HepG2 (cell line): ENCODE data around the gene ZMYND8. TPM values are rescaled to one million over a fixed set of nuclear protein-coding genes. Genes with fewer than 3 reads are reported as not detected.

Source experiments
- ATAC-seq: fragments of 200-7000 bp; cut with Tn5 transposase; 3 replicates; pipeline ENCODE4 v1.9.1; 2020; ENCODE audit warnings: mild to moderate bottlenecking, moderate library complexity
- BruUV-seq: library from RNA; stranded (reverse); fragments of 400-500 nt; replicated peaks from 2 replicates; lab custom pipeline; 2021; lab: Mats Ljungman, UMichigan
- CTCF ChIA-PET: fragments of 300-600 bp; formaldehyde crosslinking; extraction: SDS; loops from one replicate; lab custom pipeline; 2021; ENCODE audit warnings: low total read pairs, inconsistent platforms, low intra/inter-chr PET ratio; lab: Yijun Ruan, JAX
- POLR2A ChIA-PET: fragments of 350-600 bp; sonication (Branson Sonifier 250); formaldehyde crosslinking; loops from one replicate; lab custom pipeline; 2020; ENCODE audit warnings: antibody characterized with exemption, inconsistent platforms; lab: Yijun Ruan, JAX
- DNase-seq: peaks from one replicate; pipeline ENCODE4 v3.0.0-alpha.2; 2015; ENCODE audit warnings: low spot score
- FAIRE-seq: peaks from 3 replicates; lab custom pipeline; 2011; peaks lifted over from hg19 to GRCh38; lab: Jason Lieb, UNC
- H2AFZ ChIP-seq: one replicate; pipeline ENCODE4 v1.6.1; 2011; ENCODE audit warnings: low read length, inconsistent platforms
- H3K27ac ChIP-seq: fragments of 300-600 bp; 3 replicates; pipeline ENCODE4 v1.8.0; 2011; ENCODE audit warnings: mixed run types, mild to moderate bottlenecking, mixed read lengths, low read length, inconsistent platforms; ENCODE audit not compliant: insufficient read depth; ENCODE audit errors: extremely low read length
- H3K27me3 ChIP-seq, 2 experiments: fragments of 200-600 bp in 1 of 2; 2 replicates in 1 of 2; 3 replicates in 1 of 2; pipeline versions ENCODE4 v1.6.0 to v1.8.0; 2011; ENCODE audit warnings: low read length in 2 of 2, mild to moderate bottlenecking in 2 of 2, moderate library complexity in 2 of 2, inconsistent platforms in 1 of 2; ENCODE audit not compliant: insufficient read depth in 2 of 2, control insufficient read depth in 1 of 2
- H3K36me3 ChIP-seq, 2 experiments: fragments of 200-600 bp in 1 of 2; replicated peaks in 1 of 2; 2 replicates in 1 of 2; 3 replicates in 1 of 2; pipeline versions ENCODE4 v1.5.1 to v1.8.0; 2011; ENCODE audit warnings: low read length in 2 of 2, inconsistent platforms in 1 of 2; ENCODE audit not compliant: insufficient read depth in 2 of 2, control insufficient read depth in 1 of 2
- H3K4me1 ChIP-seq: 2 replicates; pipeline ENCODE4 v1.5.1; 2012; ENCODE audit warnings: low read length, inconsistent platforms; ENCODE audit not compliant: insufficient read depth
- H3K4me2 ChIP-seq: 2 replicates; pipeline ENCODE4 v1.6.0; 2011; ENCODE audit warnings: low read depth, low read length, inconsistent platforms
- H3K4me3 ChIP-seq, 3 experiments: fragments of 200-600 bp in 1 of 3; sonication (generic), shearing (Covaris generic) in 1 of 3; replicated peaks in 1 of 3; 2 replicates each; pipeline ENCODE4 v1.5.1; 2011 to 2016; ENCODE audit warnings: low read length in 3 of 3, inconsistent platforms in 2 of 3, low read depth in 2 of 3, mild to moderate bottlenecking in 2 of 3, control low read depth in 1 of 3, mixed read lengths in 1 of 3; ENCODE audit not compliant: insufficient read depth in 1 of 3
- H3K79me2 ChIP-seq: one replicate; pipeline ENCODE4 v1.6.1; 2011; ENCODE audit warnings: low read length, inconsistent platforms; ENCODE audit not compliant: insufficient read depth
- H3K9ac ChIP-seq: 2 replicates; pipeline ENCODE4 v1.6.0; 2011; ENCODE audit warnings: mild to moderate bottlenecking, low read depth, low read length, inconsistent platforms; ENCODE audit not compliant: insufficient read depth
- H3K9me3 ChIP-seq: 2 replicates; pipeline ENCODE4 v1.5.1; 2012; ENCODE audit warnings: mild to moderate bottlenecking, low read length
- H4K20me1 ChIP-seq: 2 replicates; pipeline ENCODE4 v1.6.0; 2011; ENCODE audit warnings: inconsistent platforms, mild to moderate bottlenecking, low read length, moderate library complexity; ENCODE audit not compliant: insufficient read depth
- AGO2 ChIP-seq: fragments of 200-400 bp; formaldehyde crosslinking; optimal IDR thresholded peaks from 2 replicates; pipeline ENCODE3; 2017; ENCODE audit warnings: mild to moderate bottlenecking, low read depth, low read length, moderate library complexity
- FOXA1 ChIP-seq, 2 experiments: fragments of 450-650 bp in 1 of 2; sonication (generic) in 1 of 2; formaldehyde crosslinking in 1 of 2; IDR thresholded peaks; 2 replicates each; pipeline versions ENCODE4 v1.4.0 to v1.6.1; 2016 to 2020; ENCODE audit warnings: missing genetic modification reagents in 1 of 2
- KIAA2018 ChIP-seq: sonication (generic); formaldehyde crosslinking; IDR thresholded peaks from 2 replicates; pipeline ENCODE4 v1.5.0; 2020; ENCODE audit warnings: mild to moderate bottlenecking, missing genetic modification reagents, borderline replicate concordance
- REXO4 ChIP-seq: sonication (generic); formaldehyde crosslinking; IDR thresholded peaks from 2 replicates; pipeline ENCODE4 v1.8.0; 2022; ENCODE audit warnings: missing genetic modification reagents, mild to moderate bottlenecking, borderline replicate concordance
- WGBS: methylation state at CpG from one replicate; pipeline ENCODE4 v1.1.6; 2017; ENCODE audit warnings: low lambda C conversion rate; 5-methylcytosine and 5-hydroxymethylcytosine counted together
- in situ Hi-C: cut with HindIII; loops from 2 replicates; pipeline ENCODE4 v1.10.0; 2017; ENCODE audit warnings: low pct_unique_long_range_greater_than_20kb; ENCODE audit not compliant: extremely low pct_ligation_motif_present
- intact Hi-C: fragments of 100-400 bp; cut with micrococcal nuclease; formaldehyde crosslinking; loops from one replicate; pipeline ENCODE4 v1.10.0; 2022; ENCODE audit not compliant: unreplicated experiment
- polyA plus RNA-seq, 8 experiments: library from polyadenylated mRNA; depleted of rRNA in 3 of 8; stranded (reverse) in 7 of 8; unstranded in 1 of 8; fragments of >200 nt; fragmentation: Illumina TruSeq in 4 of 8; extraction: Trizol in 4 of 8; gene quantifications; 2 replicates each; pipeline versions ENCODE4 v1.2.1 to v1.2.3, GENCODE V29; 2011 to 2016; ENCODE audit warnings: low read depth in 4 of 8, missing spikeins in 1 of 8, mixed read lengths in 1 of 8; ENCODE audit not compliant: insufficient read depth in 1 of 8
- total RNA-seq, 5 experiments: library from RNA; depleted of rRNA; stranded (reverse); fragments of >200 nt; fragmentation: Illumina TruSeq; extraction: Trizol; gene quantifications; 2 replicates each; pipeline ENCODE4 v1.2.3, GENCODE V29; 2016; ENCODE audit warnings: low read depth in 1 of 5
- TF ChIP-seq, protein P1 (sequence below): sonication (generic); formaldehyde crosslinking; IDR thresholded peaks from 2 replicates; pipeline ENCODE4 v1.5.0; 2020; ENCODE audit warnings: mild to moderate bottlenecking, missing genetic modification reagents

The ZMYND8 gene
- total and polyA plus RNA-seq, 2 of the 13 experiments (the other 11 are each of a cell fraction or from before 2014, with no cell fraction given), result 53.9 to 84.7 TPM

DNA sequence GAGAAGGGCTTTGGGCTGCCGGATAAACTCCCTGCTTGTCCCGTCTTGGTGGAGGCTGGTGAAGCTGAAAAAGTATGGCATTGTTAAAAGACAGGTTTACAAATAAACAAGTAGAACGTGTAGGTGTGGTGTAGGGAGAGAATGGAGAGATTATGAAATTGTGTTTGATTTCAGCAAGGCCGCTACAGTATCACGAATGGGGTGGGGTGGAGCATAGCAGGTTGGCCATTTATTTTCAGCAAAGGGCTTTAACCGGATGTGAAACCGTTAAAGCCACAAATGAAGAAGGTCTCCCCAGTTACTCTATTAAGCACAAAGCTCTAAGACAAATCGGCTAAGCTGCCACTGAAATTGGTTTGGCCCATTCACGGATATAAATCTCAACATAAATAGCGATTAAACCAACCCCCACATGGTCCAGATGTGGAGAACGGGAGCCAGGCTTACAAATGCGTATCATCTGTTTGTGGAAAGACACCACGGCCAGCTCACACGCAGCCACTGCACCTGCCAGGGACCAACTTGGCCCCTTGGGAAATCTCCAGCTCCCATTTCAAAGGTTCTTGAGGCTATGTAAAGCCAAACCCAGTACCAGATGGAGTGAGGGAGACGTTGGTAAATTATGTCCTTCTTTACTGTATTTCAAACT is 94.0 kb downstream of the ZMYND8 start:
- in situ Hi-C loops, result no loop called here
- Histone ChIP-seq H3K79me2 (peaks cover 59% of the 10 kb centered on the region), H3K4me3 (no peak overlapping the region), H3K36me3 (peaks cover 72 to 96% of the 10 kb centered on the region in 2 experiments), H3K27me3 (no peaks in the 10 kb centered on the region), H3K4me1 (peaks cover 29% of the 10 kb centered on the region; the same call in 1 of the 2 replicates), H3K9me3 (no peaks in the 10 kb centered on the region), H3K4me2 (no peak overlapping the region), H4K20me1 (peaks cover 63% of the 10 kb centered on the region), H2AFZ (no peak overlapping the region), H3K27ac (no peak overlapping the region), H3K9ac (no peak overlapping the region)
- CTCF ChIA-PET, result no interaction called here
- POLR2A ChIA-PET, result interaction anchor here (0.6 kb wide), 1 partner anchor 59 kb away, joined by 3 read pairs; no protein-coding TSS in a partner anchor
- ATAC-seq, result no peak
- FAIRE-seq, result no peak
- TF ChIP-seq REXO4 (CRISPR knock-in tag), result no peak
- peak; percentile 24 for TF ChIP-seq AGO2
- no peak for TF ChIP-seq KIAA2018
- TF ChIP-seq FOXA1 (IDR thresholded peaks at IDR 0.05), result no peak
- TF ChIP-seq FOXA1 (CRISPR knock-in tag; IDR thresholded peaks at IDR 0.05), result no peak
- TF ChIP-seq, protein P1, sequence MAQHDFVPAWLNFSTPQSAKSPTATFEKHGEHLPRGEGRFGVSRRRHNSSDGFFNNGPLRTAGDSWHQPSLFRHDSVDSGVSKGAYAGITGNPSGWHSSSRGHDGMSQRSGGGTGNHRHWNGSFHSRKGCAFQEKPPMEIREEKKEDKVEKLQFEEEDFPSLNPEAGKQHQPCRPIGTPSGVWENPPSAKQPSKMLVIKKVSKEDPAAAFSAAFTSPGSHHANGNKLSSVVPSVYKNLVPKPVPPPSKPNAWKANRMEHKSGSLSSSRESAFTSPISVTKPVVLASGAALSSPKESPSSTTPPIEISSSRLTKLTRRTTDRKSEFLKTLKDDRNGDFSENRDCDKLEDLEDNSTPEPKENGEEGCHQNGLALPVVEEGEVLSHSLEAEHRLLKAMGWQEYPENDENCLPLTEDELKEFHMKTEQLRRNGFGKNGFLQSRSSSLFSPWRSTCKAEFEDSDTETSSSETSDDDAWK (CRISPR knock-in tag), result no peak
- DNase-seq, result no peak
- intact Hi-C loops, result no loop called here
- BruUV-seq, result no TSS peak
- WGBS, result 96% methylated on average over 15 of the region's 15 CpGs
